ENCODE data around the gene VPS41.

Gene VPS41

DNA sequence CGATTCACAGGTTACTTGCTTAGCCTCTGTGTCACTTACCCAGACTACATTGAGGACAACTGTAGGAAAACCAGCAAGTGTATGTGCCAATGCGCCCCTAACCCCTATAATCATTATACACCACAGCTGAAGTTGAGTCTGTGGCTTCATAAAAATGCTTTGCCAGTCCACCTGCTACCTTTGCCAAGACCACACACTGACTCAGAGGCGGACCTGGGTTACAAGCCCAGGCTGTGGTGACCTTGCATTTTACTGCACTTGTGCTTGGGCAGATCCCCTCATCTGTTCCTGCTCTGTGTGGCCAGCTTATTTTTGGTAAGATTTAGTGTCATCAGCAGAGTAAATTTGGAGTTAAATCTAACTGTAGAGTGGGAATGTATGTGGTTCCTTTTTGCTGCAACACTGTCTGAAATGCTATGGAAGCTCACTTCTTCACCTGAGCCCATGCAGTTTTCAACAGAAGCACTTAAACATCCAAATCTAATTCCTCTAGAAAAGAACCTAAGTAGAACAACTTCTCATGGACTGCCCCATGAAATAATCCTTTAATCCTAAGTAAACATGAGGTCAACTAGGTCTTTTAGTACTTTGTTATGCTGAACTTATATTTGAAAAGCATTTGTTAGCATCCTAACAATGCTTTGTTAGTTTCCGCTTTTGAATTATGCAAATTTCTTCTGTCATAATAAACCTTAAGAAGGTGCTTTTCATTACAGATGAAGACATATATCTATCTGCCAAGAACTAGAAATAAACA is 181.6 kb downstream of the VPS41 start:
- no peak for DNase-seq (ENCODE audit: low spot score)

DNA sequence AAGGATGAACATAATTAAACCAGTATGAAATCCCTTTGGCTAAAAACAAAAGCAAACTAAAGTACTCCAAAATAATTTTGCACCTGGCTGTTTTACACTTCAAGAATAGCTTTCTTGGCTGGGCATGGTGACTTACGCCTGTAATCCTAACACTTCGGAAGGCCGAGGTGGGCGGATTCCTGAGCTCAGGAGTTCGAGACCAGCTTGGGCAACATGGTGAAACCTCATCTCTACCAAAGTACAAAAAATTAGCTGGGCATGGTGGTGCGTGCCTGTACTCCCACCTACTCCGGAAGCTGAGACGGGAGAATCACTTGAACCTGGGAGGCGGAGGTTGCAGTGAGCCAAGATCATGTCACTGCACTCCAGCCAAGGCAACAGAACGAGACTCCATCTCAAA is 185.7 kb downstream of the VPS41 start:
- DNase-seq (ENCODE audit: low spot score): no peak

GRCh38 chr7:38716397-38716796 is 192.6 kb downstream of the VPS41 start:
- DNase-seq (ENCODE audit: low spot score): no peak

DNA sequence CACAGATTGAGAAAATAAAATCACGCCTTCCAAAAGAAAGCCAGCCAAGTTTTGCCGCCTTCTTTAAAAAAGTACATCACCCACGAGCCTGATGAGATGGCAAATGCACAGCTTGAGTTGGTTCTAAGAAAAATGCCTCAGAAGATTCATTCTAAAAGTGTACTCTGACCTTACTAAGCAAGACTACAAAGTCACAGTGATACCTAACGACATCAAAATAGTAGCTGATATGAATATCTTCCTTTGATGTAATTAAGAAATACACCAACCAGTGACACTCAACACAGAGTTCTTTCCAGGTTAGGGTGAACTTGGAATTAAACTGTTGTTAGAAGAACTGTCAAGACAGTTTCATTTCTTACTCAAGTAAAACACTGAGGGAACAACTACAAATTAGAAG is 199.9 kb downstream of the VPS41 start:
- no peak for DNase-seq (ENCODE audit: low spot score)

DNA sequence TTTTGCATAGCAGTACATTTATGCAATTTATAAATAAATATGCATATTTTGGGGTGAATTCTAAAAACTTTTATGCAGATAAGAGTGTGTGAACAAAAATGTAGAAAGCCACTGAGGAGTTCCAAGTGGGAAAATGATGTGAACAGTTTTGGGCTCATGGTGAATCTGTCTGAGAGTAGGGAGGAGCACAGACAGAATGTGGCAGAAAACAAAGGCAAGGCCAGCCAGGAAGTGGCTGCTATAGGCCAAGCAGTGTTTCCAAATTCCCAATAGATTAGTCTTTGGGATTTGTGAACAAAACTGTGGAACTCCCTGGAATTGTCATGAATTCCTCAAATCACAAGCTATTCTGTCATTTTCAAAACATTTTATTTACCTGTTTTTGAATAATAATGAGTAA is 204.2 kb downstream of the VPS41 start:
- DNase-seq (ENCODE audit: low spot score): no peak

GRCh38 chr7:38704041-38704547 is 204.9 kb downstream of the VPS41 start:
- DNase-seq (ENCODE audit: low spot score): no peak

- no peak for DNase-seq (ENCODE audit: low spot score)
Measured at GRCh38 chr7:38703093-38703492, 205.9 kb downstream of the VPS41 start.

- no peak for DNase-seq (ENCODE audit: low spot score)
Measured at GRCh38 chr7:38702002-38702535, 206.9 kb downstream of the VPS41 start.

- DNase-seq (ENCODE audit: low spot score): no peak
Measured at GRCh38 chr7:38700116-38700515, 208.9 kb downstream of the VPS41 start.

- no peak for DNase-seq (ENCODE audit: low spot score)
Measured at GRCh38 chr7:38699471-38699870, 209.5 kb downstream of the VPS41 start.

DNA sequence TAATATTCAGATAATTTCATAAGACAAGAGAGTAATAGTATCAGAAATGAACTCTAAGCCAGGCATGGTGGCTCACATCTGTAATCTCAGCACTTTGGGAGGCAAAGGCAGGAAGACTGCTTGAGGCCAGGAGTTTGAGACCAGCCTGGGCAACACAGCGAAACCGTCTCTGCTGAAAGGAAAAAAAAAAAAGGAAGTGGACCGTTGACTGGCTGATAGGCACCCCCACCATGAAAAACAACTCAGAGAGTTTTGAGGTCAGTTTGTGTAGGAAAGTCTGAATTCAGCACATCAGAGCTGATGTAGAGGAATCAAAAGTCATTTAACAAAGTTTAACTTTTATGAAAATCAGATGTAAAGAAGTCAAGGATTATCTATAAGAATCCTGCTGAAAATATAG is 214.7 kb downstream of the VPS41 start:
- DNase-seq (ENCODE audit: low spot score): no peak

- DNase-seq (ENCODE audit: low spot score): no peak
Measured at GRCh38 chr7:38686888-38687287, 222.1 kb downstream of the VPS41 start.

DNA sequence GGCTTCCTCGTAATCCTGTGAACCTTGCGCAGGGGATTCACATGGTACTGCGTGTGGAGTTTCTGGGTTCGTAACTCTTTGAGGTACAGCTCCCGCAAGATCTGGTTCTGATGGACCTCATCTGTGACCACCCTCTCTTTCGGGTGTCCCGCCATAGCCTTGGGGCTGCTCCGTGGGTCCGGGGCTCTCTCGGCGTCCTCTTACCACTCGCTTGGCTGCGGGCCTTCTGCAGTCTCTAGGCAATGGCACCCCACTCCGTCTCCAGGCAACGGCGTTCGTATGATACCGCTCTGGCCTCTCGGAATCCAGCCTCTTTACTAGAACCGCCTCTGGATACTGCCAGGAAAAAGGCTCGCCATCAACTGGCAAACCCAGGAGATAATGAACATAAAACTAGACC is 223.1 kb downstream of the VPS41 start:
- no peak for DNase-seq (ENCODE audit: low spot score)

DNA sequence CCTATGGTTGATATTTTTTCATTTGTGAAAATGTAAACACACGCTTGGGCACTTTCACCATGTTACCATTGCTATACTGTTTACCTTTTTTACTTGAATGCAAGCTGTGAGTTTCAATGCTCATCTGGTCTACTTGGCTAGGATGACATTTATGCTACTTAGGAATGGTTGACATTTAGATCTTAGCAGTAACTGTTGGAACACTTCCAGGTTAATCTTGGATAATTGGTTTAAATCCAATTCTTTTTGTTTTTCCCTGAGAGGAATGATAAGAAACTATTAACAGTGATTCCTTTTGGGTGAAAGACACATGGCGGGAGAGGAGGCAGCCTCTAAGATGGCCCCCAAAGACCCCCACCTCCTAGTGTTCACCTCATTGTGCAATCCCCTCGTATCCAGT is 226.4 kb downstream of the VPS41 start:
- DNase-seq (ENCODE audit: low spot score): no peak

DNA sequence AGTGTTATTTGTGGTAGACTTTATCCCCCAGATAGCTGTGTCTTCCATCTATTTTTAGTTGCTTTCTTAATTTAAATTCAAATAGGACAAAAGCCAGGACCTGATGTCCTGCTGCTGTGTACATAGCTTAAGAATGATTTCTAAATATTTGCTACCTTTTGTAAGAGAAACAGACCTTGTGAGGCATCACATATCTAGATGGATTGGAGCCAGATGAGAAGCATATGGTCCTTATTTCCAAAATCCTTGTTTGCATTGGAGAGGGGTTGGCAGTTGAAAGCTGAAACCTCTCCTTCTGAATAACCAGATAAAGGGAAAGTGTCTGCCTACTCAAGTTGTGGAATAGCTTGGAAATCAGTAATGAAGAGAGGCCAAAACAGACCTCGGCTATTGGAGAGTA is 227.1 kb downstream of the VPS41 start:
- no peak for DNase-seq (ENCODE audit: low spot score)

DNA sequence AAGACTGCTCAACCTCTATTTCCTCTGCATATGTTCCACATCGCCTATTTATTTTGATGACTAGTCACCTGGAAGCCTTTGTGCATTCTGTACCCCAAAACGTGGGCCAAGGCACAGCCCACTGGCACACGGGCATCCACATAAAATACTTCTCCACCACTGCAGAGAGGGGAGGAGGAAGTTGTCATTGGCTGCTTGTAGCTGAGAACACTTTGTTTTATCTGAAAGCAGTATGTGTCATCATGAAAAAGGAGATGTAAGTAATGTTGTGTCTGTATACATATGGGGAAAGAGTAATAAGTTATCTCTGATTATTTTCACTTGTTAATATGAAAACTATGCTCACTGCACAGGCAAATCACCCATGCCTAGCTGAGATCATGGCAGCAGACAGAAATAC is 229.6 kb downstream of the VPS41 start:
- DNase-seq (ENCODE audit: low spot score): no peak

- DNase-seq (ENCODE audit: low spot score): no peak
Measured at GRCh38 chr7:38678698-38679054, 230.3 kb downstream of the VPS41 start.

DNA sequence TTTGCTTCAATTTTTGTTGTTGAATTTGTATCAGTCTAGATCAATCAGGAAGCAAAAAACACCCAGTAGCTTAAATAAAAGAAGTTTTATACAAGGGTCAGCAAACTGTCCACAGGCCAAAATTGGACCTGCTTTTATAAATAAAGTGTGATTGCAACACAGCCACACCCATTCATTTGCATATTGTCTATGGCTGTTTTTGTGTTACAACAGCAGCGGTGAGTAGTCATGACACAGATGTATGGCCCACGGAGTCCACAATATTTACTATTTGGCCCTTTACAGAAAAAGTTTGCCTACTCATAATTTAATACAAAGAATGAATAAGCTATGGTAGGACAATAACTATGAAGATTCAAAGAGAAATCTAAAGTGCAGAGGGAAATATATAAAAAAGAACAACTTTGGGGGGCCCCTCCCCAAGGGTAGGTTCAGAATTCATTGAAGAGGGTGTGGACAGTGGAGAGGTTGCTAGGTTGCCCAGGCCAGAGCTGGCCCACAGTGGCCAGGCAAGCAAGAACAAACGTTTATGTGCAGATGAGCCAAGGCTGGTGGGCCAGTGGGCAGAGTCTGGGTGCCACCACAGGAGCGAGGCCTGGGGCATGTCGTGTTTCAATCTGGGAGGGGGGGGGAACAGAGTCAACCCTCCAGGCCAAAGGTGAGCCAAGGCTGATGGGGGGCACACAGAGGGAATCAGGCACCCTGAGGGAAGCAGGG is 230.9 kb downstream of the VPS41 start:
- DNase-seq (ENCODE audit: low spot score): no peak

- no peak for DNase-seq (ENCODE audit: low spot score)
Measured at GRCh38 chr7:38675494-38676106, 233.4 kb downstream of the VPS41 start.

GRCh38 chr7:38674513-38674912 is 234.5 kb downstream of the VPS41 start:
- no peak for DNase-seq (ENCODE audit: low spot score)

DNA sequence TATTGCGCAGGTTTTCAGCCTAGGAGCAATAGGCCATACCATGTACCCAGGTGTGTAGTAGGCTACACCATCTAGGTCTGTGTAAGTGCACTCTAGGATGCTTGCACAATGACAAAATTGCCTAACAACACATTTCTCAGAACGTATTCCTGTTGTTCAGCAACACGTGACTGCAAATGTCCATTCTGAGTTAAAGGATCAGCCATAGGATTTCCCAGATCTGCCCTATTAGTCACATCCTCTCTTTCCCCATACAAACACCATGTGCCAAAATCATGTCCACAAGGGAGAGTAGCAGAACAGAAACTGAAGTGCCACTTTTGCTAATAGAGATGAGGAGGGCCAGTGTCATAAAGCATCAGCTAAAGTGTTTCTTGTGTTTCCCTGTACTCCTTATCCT is 235.2 kb downstream of the VPS41 start:
- DNase-seq (ENCODE audit: low spot score): no peak
